H1 (cell line): ENCODE measurements around the gene PACC1. TPM values are rescaled to one million over a fixed set of nuclear protein-coding genes. Genes with fewer than 3 reads are reported as not detected.

ENCODE experiments used
- CTCF ChIA-PET: fragments of 300-600 bp; sonication (Branson Sonifier 250); formaldehyde crosslinking; loops from one replicate; lab custom pipeline; 2021; ENCODE audit not compliant: partially characterized antibody; lab: Charles Lee
- POLR2A ChIA-PET: fragments of 300-600 bp; sonication (Branson Sonifier 250); formaldehyde crosslinking; loops from one replicate; lab custom pipeline; 2021; ENCODE audit warnings: inconsistent platforms; ENCODE audit not compliant: partially characterized antibody; lab: Charles Lee
- DNase-seq, 2 experiments: peaks; one replicate each; pipeline versions ENCODE4 v3.0.0 to v3.0.0-alpha.2; 2010 to 2022; ENCODE audit warnings: low spot score in 2 of 2, low read depth in 1 of 2, mixed read lengths in 1 of 2
- FAIRE-seq: peaks from 2 replicates; lab custom pipeline; 2011; peaks lifted over from hg19 to GRCh38; lab: Jason Lieb, UNC
- H2AFZ ChIP-seq: 2 replicates; pipeline ENCODE4 v1.8.1; 2012; ENCODE audit warnings: low read length, inconsistent platforms
- H2AK5ac ChIP-seq: 2 replicates; pipeline ENCODE4 v1.6.1; 2013; ENCODE audit warnings: low read depth, low read length
- H2BK120ac ChIP-seq: replicated peaks from 2 replicates; pipeline ENCODE3; 2013; ENCODE audit warnings: low read depth, low read length, inconsistent platforms
- H2BK12ac ChIP-seq: 2 replicates; pipeline ENCODE4 v1.6.1; 2013; ENCODE audit warnings: low read depth, low read length
- H2BK15ac ChIP-seq: 2 replicates; pipeline ENCODE4 v1.6.1; 2013; ENCODE audit warnings: low read length
- H2BK20ac ChIP-seq: 2 replicates; pipeline ENCODE4 v1.6.1; 2013; ENCODE audit warnings: low read length
- H2BK5ac ChIP-seq: 2 replicates; pipeline ENCODE4 v1.6.1; 2013; ENCODE audit warnings: low read depth, low read length
- H3K14ac ChIP-seq: 2 replicates; pipeline ENCODE4 v1.6.1; 2013; ENCODE audit warnings: inconsistent platforms; ENCODE audit not compliant: insufficient read length
- H3K18ac ChIP-seq: 2 replicates; pipeline ENCODE4 v1.6.1; 2013; ENCODE audit warnings: low read length; ENCODE audit errors: extremely low read depth
- H3K23ac ChIP-seq: 2 replicates; pipeline ENCODE4 v1.6.1; 2013; ENCODE audit warnings: inconsistent platforms; ENCODE audit not compliant: insufficient read length
- H3K23me2 ChIP-seq: 2 replicates; pipeline ENCODE4 v1.6.1; 2013; ENCODE audit warnings: low read depth, low read length
- H3K27ac ChIP-seq: 2 replicates; pipeline ENCODE4 v1.6.1; 2011; ENCODE audit warnings: low read depth, low read length, inconsistent platforms
- H3K27me3 ChIP-seq, 4 experiments: replicated peaks in 1 of 4; 1 replicate in 1 of 4; 2 replicates in 3 of 4; pipeline versions ENCODE4 v1.6.1 to v1.8.1; 2011 to 2013; ENCODE audit warnings: low read length in 3 of 4, mild to moderate bottlenecking in 3 of 4, inconsistent platforms in 2 of 4, mixed read lengths in 2 of 4, moderate library complexity in 1 of 4; ENCODE audit not compliant: control insufficient read depth in 3 of 4, insufficient read depth in 3 of 4; ENCODE audit errors: extremely low read depth in 1 of 4
- H3K36me3 ChIP-seq, 4 experiments: 2 replicates each; pipeline versions ENCODE4 v1.6.1 to v1.8.1; 2011 to 2013; ENCODE audit warnings: mild to moderate bottlenecking in 4 of 4, low read length in 3 of 4, moderate library complexity in 2 of 4, control low read depth in 1 of 4, inconsistent platforms in 1 of 4; ENCODE audit not compliant: insufficient read depth in 4 of 4, control insufficient read depth in 2 of 4
- H3K4ac ChIP-seq: replicated peaks from 2 replicates; pipeline ENCODE3; 2013; ENCODE audit warnings: low read length, low read depth, mixed read lengths, inconsistent platforms; ENCODE audit not compliant: insufficient read length
- H3K4me1 ChIP-seq, 4 experiments: replicated peaks in 1 of 4; 1 replicate in 1 of 4; 2 replicates in 3 of 4; pipeline versions ENCODE4 v1.6.1 to v1.8.1; 2011 to 2013; ENCODE audit warnings: low read length in 3 of 4, inconsistent platforms in 2 of 4, mixed read lengths in 1 of 4; ENCODE audit not compliant: insufficient read depth in 4 of 4, control insufficient read depth in 3 of 4
- H3K4me2 ChIP-seq, 2 experiments: 2 replicates each; pipeline versions ENCODE4 v1.6.1 to v1.8.1; 2011 to 2013; ENCODE audit warnings: low read depth in 2 of 2, low read length in 2 of 2, control low read depth in 1 of 2, inconsistent platforms in 1 of 2, mild to moderate bottlenecking in 1 of 2; ENCODE audit not compliant: insufficient read depth in 1 of 2
- H3K4me3 ChIP-seq, 4 experiments: fragments of 200-600, 300-600 bp in 1 of 4; sonication (generic), shearing (Covaris generic), sonication (Bioruptor Twin) in 1 of 4; 2 replicates each; pipeline versions ENCODE4 v1.5.1 to v1.8.1; 2011 to 2016; ENCODE audit warnings: low read length in 4 of 4, low read depth in 3 of 4, control low read depth in 2 of 4, inconsistent platforms in 2 of 4, mild to moderate bottlenecking in 2 of 4, mixed read lengths in 1 of 4, moderate library complexity in 1 of 4; ENCODE audit not compliant: insufficient read depth in 2 of 4; ENCODE audit errors: extremely low read depth in 1 of 4
- H3K56ac ChIP-seq: replicated peaks from 2 replicates; pipeline ENCODE3; 2013; ENCODE audit warnings: low read depth, mild to moderate bottlenecking, mixed read lengths, low read length, inconsistent platforms; ENCODE audit not compliant: insufficient read length
- H3K79me1 ChIP-seq: 2 replicates; pipeline ENCODE4 v1.6.1; 2013; ENCODE audit warnings: low read depth, low read length, control low read depth
- H3K79me2 ChIP-seq, 2 experiments: 2 replicates each; pipeline versions ENCODE4 v1.6.1 to v1.8.1; 2012 to 2013; ENCODE audit warnings: low read length in 2 of 2, mild to moderate bottlenecking in 2 of 2, inconsistent platforms in 1 of 2; ENCODE audit not compliant: insufficient read depth in 2 of 2, control insufficient read depth in 1 of 2
- H3K9ac ChIP-seq, 4 experiments: replicated peaks in 1 of 4; 1 replicate in 1 of 4; 2 replicates in 3 of 4; pipeline versions ENCODE4 v1.6.1 to v1.8.1; 2011 to 2013; ENCODE audit warnings: low read depth in 3 of 4, low read length in 3 of 4, control low read depth in 2 of 4, mild to moderate bottlenecking in 2 of 4, moderate library complexity in 2 of 4, inconsistent platforms in 1 of 4; ENCODE audit errors: extremely low read depth in 1 of 4
- H3K9me3 ChIP-seq, 2 experiments: 2 replicates each; pipeline versions ENCODE4 v1.6.1 to v1.8.1; 2012 to 2013; ENCODE audit warnings: mild to moderate bottlenecking in 2 of 2, moderate library complexity in 2 of 2, control low read depth in 1 of 2, inconsistent platforms in 1 of 2, low read depth in 1 of 2, low read length in 1 of 2, mixed read lengths in 1 of 2; ENCODE audit not compliant: insufficient read depth in 2 of 2
- H4K20me1 ChIP-seq, 2 experiments: replicated peaks in 1 of 2; 2 replicates each; pipeline versions ENCODE3 to v1.8.1; 2011 to 2013; ENCODE audit warnings: inconsistent platforms in 2 of 2, low read length in 2 of 2, mild to moderate bottlenecking in 1 of 2; ENCODE audit not compliant: insufficient read depth in 2 of 2, control insufficient read depth in 1 of 2
- H4K5ac ChIP-seq: 2 replicates; pipeline ENCODE4 v1.6.1; 2013; ENCODE audit warnings: low read length, low read depth, mixed read lengths, inconsistent platforms; ENCODE audit not compliant: insufficient read length
- H4K8ac ChIP-seq: 2 replicates; pipeline ENCODE4 v1.8.0; 2013; ENCODE audit warnings: mild to moderate bottlenecking, moderate library complexity, low read length, inconsistent platforms; ENCODE audit not compliant: insufficient read depth; ENCODE audit errors: extremely low read depth
- H4K91ac ChIP-seq: replicated peaks from 2 replicates; pipeline ENCODE3; 2013; ENCODE audit warnings: low read length, mixed read lengths, inconsistent platforms; ENCODE audit not compliant: insufficient read length
- WGBS, 2 experiments: shearing (Covaris generic) in 1 of 2; methylation state at CpG; one replicate each; pipeline versions ENCODE4 v1.1.6 to v1.1.7; 2013 to 2015; ENCODE audit warnings: low lambda C conversion rate in 2 of 2, mixed read lengths in 2 of 2, inconsistent platforms in 1 of 2, low coverage in 1 of 2, missing lambda C conversion rate in 1 of 2; ENCODE audit not compliant: insufficient replicate concordance in 2 of 2, insufficient coverage in 1 of 2, insufficient read length in 1 of 2; ENCODE audit errors: extremely low coverage in 1 of 2, missing lambda C conversion rate in 1 of 2; 5-methylcytosine and 5-hydroxymethylcytosine counted together
- polyA plus RNA-seq, 7 experiments: library from polyadenylated mRNA; depleted of rRNA in 3 of 7; stranded (reverse) in 5 of 7; unstranded in 2 of 7; fragments of >200 nt in 5 of 7; fragments of 200-250 nt in 2 of 7; gene quantifications; 1 replicate in 5 of 7; 2 replicates in 1 of 7; 4 replicates in 1 of 7; pipeline versions ENCODE4 v1.2.1 to v1.2.3, GENCODE V29; 2011 to 2013; ENCODE audit warnings: missing spikeins in 2 of 7, mixed read lengths in 2 of 7
- total RNA-seq: library from RNA; stranded (reverse); fragmentation: NEBNext Ultra II Directional; extraction: Animal tissue kit (Norgen Biotek cat#: 25700); gene quantifications from 2 replicates; pipeline ENCODE4 v1.2.1, GENCODE V29; 2021

Gene PACC1
- total and polyA plus RNA-seq, 2 of the 8 experiments (the other 6 are each of a cell fraction or from before 2014, with no cell fraction given): 18.8 to 23.5 TPM

GRCh38 chr1:212440419-212440818, 25.7 kb upstream of the PACC1 start:
- Histone ChIP-seq H3K79me2 (no peaks in the 10 kb centered on the region), H3K79me1 (no peaks in the 10 kb centered on the region), H2AK5ac (no peak overlapping the region), H2AFZ (no peak overlapping the region), H3K4me3 (no peak overlapping the region), H3K27ac (no peak overlapping the region), H2BK20ac (no peak overlapping the region), H4K5ac (no peak overlapping the region), H2BK12ac (no peak overlapping the region), H3K4me1 (no peaks in the 10 kb centered on the region), H3K36me3 (no peaks in the 10 kb centered on the region), H3K23me2 (no peaks in the 10 kb centered on the region), H3K56ac (no peak overlapping the region), H2BK120ac (no peak overlapping the region), H3K18ac (no peak overlapping the region), H4K8ac (peak overlapping the region; percentile 48; the same call in 1 of the 2 replicates), H4K20me1 (no peaks in the 10 kb centered on the region), H3K9me3 (no peaks in the 10 kb centered on the region), H3K27me3 (no peaks in the 10 kb centered on the region), H2BK15ac (no peak overlapping the region), H3K9ac (no peak overlapping the region; a peak in 1 of 7 replicates), H2BK5ac (no peak overlapping the region), H4K91ac (no peak overlapping the region), H3K23ac (no peak overlapping the region), H3K4ac (no peak overlapping the region), H3K14ac (no peak overlapping the region), H3K4me2 (no peak overlapping the region)
- POLR2A ChIA-PET: interaction anchor here (1.3 kb wide), 1 partner anchor 10 kb away, joined by 3 read pairs; no protein-coding TSS in a partner anchor
- no peak for DNase-seq
- FAIRE-seq: no peak
- CTCF ChIA-PET: interaction anchor here (0.8 to 6.2 kb wide), 5 partner anchors 16 to 369 kb away, joined by 3 to 48 read pairs (median 4); partner anchors contain the start of gene PACC1
- WGBS, 2 experiments: 79% methylated on average over 9 of the region's 9 CpGs; no CpG with 5 or more reads in 1 of the 2 experiments
